Measurements from ENCODE around the gene TMEM132C.

TMEM132C gene

DNA sequence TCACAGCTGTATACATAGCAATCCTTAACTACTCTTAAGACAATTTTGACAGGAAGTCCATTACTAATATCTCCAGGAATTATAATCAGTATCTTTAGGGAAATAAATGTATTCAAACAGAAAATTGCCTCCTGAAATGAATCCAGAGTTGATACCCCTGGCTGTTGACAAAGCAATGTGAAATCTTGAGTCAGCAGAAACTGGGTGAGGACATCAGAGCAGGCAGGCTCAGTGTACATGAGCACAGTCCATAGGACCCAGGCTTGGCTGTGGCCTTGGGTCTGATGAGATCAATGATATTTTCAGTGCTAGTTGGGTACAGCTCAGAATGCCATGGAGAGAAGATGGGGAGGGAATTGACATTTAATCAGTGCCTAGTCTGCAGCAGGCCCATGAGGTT lies 405.5 kb downstream of the TMEM132C start:
- no peak for DNase-seq

- no peak for DNase-seq
These were observed 405.9 kb downstream of the TMEM132C start for GRCh38 chr12:128672893-128673292.

DNA sequence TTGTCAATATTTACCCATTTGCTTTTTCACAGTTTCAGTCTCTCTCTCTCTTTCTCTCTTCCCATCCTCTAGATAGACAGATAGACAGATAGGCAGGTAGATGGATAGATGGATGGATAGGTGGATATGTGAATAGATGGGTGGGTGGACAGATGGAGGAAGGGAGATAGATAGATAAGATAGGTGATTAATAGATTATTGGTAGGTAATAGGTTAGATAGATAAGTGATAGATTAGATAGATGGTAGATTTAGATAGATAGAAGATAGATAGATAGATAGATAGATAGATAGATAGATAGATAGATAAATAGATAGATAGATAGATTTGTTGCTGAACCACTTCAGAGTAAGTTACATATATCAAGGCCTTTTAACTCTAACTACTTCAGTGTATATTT lies 408.6 kb downstream of the TMEM132C start:
- no peak for DNase-seq

DNA sequence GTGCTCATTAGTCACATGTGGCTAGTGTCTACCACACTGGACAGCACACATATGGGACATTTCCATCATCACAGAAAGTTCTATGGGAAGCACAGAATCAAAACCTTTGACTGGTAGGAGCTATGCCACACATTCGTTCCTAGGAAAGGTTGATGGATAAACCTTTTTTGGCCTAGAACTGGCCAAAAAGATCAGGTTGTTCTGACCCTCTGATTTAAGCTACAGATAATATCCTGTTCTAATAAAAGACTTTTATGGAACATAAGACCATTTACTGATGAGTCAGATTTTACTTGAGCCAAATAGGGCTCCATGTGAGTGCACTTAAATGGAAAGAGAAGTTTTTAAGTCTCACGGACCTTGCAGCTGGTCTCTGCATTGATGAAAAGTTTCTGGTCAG lies 413.6 kb downstream of the TMEM132C start:
- DNase-seq, result no peak

- DNase-seq, result no peak
These were observed 415.7 kb downstream of the TMEM132C start for GRCh38 chr12:128682548-128683275.

GRCh38 chr12:128684352-128684751 lies 417.4 kb downstream of the TMEM132C start:
- DNase-seq, result no peak

DNA sequence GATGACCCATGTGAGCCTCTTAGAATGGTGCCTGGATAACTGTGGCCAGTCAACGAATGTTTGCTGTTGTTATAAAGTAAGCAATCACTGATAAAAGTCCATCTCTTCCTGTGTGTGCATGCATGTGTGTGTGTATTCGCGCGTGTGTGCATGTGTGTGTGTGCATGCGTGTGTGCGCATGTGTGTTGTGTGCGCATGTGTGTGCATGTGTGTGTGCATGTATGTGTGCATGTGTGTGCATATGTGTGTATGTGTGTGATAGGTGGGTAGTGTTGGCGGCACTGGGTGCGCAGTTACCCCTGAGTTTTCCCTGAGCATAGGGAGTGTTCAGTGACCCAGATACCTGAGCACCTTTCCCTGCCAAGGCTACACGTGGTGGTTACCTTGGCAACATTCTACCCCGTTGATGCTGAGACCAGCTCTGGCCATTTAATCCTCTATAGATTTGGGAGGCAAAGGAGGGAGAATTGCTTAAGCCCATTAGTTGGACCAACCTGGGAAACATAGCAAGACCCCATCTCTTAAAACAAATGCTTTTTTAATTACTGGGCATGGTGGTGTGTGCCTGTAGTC lies 419.0 kb downstream of the TMEM132C start:
- DNase-seq, result no peak

GRCh38 chr12:128687851-128688250 lies 420.9 kb downstream of the TMEM132C start:
- no peak for DNase-seq

- DNase-seq, result no peak
These were observed 423.7 kb downstream of the TMEM132C start for GRCh38 chr12:128690641-128691040.

DNA sequence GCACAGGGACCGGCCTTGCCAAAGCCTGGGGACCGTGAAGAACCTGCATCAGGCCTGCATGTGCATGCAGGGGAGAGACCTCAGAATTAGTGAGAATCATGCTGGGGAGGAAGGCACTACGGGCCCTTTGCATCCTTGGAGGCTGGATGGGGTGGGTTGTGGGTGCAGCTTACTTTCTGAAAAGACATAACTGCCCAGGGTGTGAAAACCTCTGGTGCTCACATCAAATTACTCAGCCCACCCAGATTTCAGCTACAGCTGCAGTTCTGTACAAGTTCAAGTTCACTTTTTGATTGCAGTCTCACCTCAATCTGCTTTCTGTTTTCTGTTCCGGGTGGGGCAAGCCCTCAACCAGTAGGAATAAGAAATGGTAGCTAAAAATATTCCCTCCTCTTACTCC lies 426.1 kb downstream of the TMEM132C start:
- DNase-seq, result no peak

GRCh38 chr12:128693771-128694170 lies 426.8 kb downstream of the TMEM132C start:
- DNase-seq, result no peak

DNA sequence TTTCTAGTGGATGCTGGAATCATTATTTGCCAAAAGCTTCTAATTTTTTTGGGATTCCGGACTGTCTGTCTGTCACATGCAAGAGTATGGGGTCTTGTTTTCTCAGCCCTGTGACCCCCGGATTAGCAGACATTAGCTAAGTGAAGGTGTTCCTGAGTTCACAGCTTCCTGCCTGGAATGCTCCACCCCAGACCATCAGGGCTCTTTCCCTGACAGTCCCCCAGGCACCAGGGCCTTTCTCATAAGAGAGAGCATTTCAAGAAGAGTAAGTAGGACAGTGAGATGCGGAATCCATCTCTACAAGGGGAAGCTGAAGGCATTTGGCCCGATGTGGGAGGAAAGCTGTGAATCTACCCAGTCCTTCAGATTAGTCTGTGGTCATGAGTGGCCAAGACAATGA lies 427.5 kb downstream of the TMEM132C start:
- no peak for DNase-seq

DNA sequence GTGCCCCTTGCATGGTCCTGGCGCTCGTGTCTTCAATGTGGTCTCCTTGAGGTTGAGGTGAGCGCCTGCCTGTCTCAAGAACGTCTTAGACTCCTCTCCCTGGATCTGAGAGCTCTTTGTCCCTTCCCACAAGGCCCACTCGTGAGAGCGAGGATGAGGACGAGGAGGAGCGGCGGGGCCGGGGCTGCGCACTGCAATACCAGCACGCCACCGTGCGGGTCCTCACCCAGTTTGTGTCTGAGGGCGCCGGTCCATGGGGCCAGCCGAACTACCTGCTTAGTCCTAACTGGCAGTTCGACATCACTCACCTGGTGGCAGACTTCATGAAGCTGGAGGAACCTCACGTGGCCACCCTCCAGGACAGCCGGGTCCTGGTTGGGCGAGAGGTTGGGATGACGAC lies 428.7 kb downstream of the TMEM132C start:
- DNase-seq, result no peak

DNA sequence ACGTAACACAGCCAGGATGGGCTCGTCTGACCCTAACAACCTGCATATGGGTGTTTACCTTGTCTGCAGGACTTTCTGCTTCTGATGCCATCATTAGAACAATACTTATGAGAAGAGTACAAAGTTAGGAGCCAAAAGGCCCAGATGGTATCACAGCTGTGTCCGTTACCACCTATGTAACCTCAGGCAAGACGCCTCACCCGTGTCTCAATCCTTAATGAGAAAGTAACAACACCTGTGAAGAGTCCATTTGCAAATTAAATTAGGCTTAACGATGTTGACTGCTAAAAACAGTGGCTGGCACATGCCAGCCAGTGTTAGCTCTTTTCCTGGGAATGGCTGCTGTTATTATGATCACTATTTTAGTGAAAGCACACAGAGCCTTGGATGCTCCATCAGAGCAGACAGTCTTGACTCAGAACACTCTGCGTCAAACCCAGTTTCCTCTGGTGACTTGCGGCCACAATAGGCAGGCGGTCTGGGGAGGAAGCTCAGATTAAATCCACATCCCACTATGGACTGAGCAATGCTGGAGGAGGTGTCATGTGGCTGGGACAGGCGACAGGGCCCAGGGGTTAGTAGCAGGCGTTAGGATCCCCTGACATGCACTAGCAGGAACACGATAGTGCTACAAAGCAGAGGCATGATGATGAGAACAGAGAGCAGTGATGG lies 431.5 kb downstream of the TMEM132C start:
- DNase-seq, result no peak

GRCh38 chr12:128699106-128699505 lies 432.1 kb downstream of the TMEM132C start:
- no peak for DNase-seq

GRCh38 chr12:128702371-128702770 lies 435.4 kb downstream of the TMEM132C start:
- DNase-seq, result no peak

DNA sequence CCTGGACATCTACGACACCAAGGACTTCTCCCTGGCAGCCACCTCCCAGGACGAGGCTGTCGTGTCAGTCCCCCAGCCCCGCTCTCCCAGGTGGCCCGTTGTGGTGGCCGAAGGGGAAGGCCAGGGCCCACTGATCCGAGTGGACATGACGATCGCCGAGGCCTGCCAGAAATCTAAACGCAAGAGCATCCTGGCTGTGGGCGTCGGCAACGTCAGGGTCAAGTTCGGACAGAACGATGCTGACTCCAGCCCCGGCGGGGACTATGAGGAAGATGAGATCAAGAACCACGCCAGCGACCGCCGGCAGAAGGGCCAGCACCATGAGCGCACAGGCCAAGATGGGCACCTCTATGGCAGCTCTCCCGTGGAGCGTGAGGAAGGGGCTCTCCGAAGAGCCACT lies 438.2 kb downstream of the TMEM132C start:
- no peak for DNase-seq

- no peak for DNase-seq
These were observed 440.5 kb downstream of the TMEM132C start for GRCh38 chr12:128707488-128707887.

GRCh38 chr12:128708789-128709188 lies 441.8 kb downstream of the TMEM132C start:
- DNase-seq, result no peak

DNA sequence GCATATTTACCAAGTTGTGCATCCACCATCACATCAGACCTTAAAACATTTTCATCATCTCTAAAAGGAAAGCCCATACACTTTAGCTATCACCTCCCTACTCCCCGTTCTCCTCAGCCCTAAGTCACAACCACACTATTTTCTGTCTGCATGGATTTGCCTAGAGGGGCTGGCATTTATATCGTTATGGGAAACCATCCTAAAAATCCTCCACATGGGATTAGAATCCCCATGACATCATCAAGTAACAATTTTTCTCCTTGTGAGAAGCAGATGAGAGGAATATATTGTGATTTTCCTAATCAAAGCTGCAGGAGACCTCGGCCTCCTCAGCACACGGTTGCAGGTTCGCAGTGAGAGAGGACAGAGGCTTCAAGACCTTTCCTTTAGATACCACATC lies 442.7 kb downstream of the TMEM132C start:
- DNase-seq, result no peak

- DNase-seq, result no peak
These were observed 444.5 kb downstream of the TMEM132C start for GRCh38 chr12:128711486-128711885.

DNA sequence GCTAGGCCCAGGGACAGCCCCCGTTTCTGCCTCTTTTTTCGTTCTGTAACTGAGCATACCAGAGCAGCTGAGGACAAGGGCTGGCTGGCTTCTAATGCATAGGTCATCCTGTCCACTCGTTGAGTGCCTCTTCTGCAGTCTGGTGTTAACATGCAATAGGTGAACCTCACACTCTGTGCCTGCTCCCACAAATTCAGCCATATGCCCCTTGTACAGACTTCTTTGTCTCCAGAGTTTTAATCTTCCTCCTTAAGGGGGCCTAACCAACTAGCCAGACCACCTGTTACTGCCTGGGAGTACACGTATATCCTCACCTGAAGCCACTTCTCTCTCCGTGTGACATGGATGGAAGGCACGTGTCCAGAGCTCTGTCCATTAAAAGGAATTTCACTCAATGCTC lies 445.7 kb downstream of the TMEM132C start:
- DNase-seq, result no peak

- no peak for DNase-seq
These were observed 448.5 kb downstream of the TMEM132C start for GRCh38 chr12:128715485-128715884.

GRCh38 chr12:128724468-128725046 lies 457.6 kb downstream of the TMEM132C start:
- no peak for DNase-seq

Measured in T-helper 2 cell (primary cell).